GM19099 (cell line): ENCODE results near the gene PALD1.

Experiments used
- POLR2A ChIP-seq: IDR thresholded peaks from 3 replicates; pipeline ENCODE4 v1.6.1; 2011; ENCODE audit warnings: low read depth; ENCODE audit not compliant: insufficient read length; ENCODE audit errors: extremely low read depth

The PALD1 gene

DNA sequence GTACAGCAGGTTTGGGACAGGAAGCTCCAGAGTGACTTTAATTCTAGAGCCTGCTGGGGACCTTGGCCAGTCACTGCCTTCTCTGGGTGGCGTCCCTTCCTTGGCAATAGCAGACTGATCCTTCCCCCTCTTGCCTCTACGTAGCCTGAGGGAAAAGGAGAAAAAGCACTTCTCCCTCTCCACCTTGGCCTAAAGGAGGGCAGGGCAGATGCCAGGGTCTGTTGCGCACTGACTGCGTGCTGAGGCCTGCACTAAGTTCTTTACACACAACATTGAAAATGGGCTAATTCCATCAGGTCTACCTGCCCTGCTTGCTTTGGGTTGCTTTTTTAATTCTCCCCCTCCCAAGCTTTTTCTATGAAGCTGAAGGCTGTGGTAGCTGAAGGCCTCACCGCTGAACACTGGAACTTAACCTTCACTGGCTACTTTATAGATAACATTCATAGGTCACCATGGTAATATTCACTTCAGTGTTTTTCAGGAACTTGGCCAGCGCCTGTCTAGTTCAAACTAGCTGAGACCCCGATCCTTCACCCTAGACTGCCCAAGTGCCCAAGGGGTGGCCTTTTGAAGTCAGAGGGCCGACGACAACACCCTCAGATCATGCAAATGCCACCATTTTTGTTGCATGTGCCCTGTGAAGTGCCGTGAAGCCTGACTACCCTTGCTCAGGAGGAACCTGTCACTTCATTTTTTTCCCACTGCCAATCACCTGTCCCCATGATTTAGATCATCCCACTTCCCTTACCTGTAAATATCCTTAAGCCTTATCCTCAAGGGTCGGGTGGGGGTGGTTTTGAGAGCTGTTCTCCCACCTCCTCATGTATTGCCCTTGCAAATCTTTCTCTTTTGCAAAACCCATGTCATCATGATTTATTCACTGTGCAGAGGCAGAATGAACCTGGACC lies 95.3 kb downstream of the PALD1 start:
- no peak for TF ChIP-seq POLR2A

DNA sequence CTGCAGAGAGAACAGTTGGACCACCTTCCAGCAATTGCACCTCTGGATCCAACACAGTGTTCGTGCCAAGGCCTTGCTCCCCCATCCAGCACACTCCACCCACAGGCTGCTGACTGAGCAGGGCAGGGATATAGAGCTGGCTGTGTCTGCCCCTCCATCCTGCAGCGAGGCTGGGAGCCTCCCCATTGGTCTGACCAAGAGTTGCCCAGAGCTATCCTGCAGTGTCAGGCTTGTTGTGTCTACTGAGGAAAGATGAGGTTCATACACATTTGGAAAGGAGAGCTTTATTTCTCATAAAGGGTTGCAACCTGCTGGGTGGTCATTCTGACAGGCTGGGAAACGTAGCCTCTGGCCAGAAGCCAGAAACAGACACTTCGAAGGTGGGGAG lies 96.9 kb downstream of the PALD1 start:
- no peak for TF ChIP-seq POLR2A

DNA sequence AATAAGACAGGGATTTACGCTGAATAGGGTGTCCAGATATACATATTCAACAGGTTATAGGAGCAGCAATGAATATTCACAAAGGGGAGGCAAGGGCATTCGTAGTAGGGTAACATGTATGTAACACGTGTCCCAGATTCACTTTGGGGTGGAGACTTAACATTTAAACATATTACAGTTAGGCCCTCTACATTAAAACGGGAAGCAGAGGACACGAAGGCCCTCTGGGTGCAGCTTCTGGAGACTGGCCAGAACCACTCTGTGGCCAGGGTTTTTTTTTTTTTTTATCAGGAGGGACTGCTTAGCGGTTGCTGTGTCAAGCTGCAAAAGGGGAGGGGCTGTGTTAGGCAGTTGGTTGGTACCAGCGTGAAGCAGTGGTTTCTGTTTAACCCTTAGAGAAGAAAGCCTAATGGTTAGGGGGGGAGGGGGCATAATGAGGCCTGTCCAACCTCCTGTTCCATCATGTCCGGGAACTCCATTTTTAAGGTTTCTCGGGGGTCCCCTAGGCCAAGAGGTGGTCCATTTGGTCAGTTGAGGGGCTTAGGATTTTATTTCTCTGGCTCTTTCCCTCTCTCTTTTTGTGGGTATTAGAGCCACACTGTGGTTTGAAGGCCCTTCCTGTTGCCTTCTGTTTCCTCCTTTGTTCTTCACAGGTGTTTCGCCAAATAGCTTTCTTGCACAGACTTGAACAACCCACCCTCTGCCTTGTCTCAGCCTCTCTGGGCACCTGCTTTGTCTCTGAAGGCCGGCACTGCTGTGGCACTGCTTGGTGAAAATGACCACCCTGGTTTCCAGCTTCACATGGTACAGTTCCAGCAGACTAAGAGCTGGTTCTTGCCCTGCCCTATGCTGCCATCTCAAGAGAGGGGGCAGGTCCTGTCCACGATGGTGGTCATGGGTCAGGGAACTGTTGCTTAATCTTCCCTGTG lies 97.6 kb downstream of the PALD1 start:
- peak; percentile 17 for TF ChIP-seq POLR2A

DNA sequence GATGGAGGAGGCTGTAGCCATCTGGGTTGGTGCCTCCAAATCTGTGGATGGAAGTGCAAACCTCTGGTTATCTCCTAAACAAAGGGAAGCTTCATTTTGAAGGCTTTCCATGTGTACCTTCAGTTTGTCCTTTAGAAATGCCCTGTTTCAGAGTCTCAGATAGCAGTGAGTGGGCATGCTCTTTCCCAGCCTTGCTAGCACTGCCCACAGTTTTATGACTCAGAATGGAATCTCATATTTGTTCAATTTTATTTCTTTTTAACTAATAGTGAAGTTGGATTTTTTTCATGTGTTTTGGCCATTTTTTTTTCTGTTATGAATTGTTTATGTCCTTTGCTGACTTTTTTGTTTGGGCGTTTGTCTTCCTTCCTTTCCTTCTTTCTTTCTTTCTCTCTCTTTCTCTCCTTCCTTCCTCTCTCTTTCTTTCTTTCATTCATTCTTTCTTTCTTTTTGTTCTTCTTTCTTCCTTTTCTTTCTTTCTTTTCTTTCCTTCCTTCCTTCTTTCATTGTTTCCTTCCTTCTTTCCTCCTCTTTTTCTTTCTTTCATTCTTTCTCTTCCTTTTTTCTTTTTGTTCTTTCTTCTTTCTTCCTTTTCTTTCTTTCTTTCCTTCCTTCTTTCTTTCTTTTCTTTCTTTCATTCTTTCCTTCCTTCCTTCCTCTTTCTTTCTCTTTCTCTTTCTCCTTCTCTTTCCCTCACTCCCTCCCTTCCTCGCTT lies 98.4 kb downstream of the PALD1 start:
- TF ChIP-seq POLR2A = no peak

DNA sequence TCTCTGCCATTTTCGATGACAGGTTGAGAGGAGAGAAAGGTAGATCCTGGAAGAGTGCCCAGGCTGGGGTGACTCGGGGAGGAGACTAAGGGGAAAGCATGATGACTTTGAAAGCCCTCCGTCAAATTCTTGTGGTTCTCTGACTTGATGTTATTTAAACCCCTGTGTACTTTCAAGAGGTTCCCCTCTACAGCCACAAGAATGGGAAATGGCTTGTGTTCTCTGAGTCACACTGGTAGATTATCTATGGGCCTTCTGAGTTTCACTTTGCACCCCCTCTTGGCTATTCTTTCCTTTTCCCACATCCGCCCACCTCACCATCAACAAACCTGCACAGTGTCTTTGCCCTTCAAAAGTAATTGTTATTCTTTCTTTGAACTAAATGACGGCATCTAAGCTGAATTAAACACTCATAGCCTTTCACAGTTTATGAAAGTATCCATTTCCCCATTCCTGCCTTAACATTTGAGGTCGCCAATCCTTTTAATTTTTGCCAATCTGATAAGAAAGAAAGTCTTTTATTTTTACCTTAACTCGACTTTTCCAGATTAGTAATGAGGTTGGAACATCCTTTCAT lies 99.9 kb downstream of the PALD1 start:
- TF ChIP-seq POLR2A = no peak

DNA sequence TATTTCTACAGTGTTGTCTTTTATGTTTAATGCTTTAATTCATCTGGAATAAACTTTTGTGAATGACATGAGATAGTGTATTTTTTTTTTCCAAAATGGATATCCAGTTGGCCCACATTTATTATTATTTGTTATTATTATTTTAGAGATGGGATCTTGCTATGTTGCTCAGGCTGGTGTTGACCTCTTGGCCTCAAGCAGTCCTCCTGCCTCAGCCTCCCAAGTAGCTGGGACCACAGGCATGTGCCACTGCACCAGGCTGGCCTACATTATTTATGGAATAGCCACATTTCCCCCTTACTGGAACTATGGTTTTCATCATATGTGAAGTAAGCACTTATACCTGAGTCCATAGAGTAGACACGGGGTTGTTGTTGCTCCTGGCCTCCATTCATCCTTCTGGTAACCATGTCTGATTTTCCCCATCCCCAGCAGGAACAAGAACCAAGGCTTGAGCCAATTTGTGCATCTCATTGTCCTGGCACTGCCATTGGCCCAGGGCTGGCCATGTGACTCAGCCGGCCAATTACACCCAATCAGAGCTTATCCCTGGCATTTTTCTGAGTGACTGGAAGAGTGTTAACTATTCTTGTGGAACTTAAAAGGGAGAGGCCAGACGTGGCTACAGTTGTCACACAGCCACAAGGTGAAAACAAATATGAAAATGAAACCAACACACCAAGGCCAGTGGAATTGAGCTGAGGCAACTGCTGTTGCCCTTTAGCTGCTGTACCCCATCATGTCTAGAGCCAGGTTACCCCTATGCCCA lies 100.9 kb downstream of the PALD1 start:
- TF ChIP-seq POLR2A = no peak

DNA sequence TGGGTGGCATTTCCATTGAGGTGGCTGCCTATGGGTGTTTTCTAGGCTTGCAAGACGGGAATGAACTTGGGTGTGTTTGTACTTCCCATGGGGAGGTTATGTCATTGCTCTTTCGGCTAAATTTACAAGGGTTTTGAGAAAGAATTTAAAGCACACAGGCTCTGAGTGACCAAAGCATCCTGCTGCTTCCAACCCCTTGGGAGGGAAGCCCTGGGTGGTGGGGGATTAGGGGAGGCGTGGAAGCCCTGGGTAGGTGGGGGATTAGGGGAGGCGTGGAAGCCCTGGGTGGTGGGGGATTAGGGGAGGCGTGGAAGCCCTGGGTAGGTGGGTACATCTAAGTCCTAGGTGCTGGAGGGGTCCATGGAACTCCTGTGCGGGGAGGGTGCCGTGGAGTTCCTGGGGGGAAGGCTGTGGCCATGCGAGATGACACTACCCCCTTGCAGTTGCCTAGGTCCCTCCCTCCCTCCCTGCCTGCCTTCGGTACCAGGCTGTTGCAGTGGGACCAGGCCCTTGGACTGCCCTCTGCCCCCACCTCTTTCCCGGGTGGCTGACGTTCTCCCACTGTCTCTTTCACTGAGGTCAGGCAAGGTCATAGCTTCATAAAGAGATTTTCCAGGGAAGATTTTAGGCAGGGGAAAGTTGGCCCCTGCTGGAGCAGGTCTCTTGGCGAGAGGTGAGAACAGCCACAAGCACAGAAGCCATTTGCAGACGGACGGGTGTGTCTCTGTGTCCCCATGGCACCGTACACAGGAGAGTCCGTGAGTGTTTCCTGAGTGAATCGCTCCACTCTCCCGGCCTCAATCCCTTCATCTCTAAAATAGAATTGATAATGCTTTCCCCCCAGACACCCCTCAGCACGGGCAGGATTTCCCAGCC lies 104.5 kb downstream of the PALD1 start:
- TF ChIP-seq POLR2A = no peak

DNA sequence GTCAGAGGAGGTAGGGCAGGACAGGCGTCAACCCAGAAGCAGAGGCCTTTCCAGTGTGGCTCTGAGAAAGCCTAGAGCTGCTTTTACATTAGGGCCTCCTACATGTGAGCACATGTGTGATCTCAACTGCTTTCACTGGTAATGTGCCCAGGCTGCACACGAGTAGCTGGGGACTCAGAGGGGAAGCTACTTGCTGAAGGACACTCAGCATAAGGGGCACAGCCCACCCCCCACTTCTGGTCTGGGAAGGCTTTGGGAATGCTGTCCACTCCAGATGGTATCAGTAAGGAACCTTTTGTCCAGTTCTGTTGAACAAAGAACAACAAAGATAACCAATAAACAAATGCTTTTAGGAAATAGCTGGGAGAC lies 105.1 kb downstream of the PALD1 start:
- TF ChIP-seq POLR2A = no peak

DNA sequence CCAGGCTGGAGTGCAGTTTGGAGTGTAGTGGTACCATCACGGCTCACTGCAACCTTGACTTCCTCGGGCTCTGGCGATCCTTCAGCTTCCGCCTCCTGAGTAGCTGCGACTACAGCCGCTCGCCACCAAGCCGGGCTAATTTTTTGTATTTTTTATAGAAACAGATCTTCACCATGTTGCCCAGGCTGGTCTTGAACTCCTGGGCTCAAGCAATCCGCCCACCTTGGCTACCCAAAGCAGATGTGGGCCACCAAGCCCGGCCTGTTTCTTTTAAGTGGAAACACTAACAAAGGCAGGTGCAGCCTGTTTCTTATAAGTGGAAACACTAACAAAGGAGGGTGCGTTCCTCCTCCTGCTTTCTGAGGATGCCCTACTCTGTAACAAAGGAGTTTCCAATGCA lies 105.8 kb downstream of the PALD1 start:
- TF ChIP-seq POLR2A = no peak

DNA sequence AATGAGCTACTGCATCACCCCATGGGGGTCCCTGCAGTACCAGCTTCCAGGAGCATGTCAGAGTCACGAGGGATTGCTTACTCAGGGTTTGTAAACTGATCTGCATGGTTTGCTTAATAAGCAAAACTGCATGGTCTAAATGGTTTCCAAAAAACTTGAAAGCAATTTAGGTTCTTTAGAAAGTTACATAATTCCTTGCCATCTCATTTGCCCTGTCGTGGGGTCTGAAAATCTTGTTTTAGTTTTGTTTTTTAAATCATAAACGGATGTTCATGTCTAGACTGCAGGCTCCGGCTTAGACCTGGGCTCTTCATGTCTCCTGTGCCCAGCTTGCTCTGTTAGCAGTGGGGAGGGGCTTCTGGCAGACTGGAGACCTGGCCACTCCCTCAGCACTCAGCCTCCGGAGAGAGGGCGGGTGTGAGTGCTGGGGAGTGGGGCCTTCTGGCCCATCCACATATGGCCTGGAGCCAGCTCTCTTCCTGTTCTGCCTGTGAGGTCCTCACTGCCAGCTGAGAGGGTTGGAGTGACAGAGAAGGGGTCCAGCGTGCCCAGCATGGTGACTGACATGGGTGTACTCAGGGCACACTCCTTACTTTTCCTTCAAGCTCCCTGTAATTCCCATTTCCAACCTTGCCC lies 106.5 kb downstream of the PALD1 start:
- TF ChIP-seq POLR2A = no peak

DNA sequence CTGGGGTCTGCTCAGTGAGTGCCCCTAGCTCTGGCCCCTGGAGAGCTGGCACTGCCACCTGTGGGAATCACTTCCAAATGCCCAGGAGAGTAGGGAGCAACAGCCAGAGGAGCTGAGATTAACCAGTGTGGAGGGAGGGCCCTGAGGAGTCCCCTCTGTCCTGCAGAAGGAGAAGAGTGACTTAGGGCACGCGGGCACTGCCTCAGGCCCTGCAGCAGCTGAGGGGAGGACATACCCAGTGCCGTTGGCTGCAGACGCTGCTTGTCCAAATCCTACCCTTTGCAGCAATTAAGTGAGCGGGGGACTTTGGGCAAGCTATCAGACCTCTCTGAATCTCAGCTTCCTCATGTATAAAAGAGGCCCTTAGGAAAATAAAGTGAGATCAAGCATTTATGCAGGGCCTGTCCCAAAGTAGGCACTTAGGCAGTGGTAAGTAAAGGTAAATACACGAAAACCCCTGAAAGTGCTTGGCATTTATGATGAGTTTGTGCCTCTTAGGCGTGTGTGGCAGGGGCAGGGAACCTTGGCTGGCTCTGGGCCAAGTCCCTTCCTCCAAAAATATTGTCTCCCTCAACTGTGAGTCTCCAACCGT lies 107.1 kb downstream of the PALD1 start:
- TF ChIP-seq POLR2A = no peak

DNA sequence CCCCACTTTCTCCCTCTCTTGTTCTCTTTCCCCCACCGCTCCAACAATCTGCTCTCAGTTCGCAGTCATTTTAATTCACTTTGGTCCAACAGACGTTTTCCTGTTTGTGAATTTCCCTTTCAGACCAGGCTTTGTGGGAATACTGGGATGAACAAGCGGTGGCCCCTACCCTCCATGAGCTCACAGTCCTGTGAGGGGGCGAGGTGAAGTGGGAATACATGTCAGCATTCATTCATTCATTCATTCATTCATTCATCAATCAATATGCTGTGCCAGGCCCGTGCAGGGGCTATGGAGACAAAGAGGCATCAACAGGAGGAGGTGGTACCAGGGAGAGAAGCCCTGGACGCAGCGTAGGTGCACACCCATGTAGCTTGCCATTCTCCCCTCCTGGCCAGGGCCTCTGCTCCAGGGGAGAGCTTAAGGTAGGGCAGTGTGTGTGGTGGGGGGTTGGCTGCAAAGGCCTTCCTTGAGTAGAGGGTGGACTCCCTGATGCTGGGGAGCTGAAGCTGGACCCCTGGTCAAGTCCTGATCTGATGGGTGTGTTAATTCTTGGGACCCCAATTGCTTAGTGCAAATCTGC lies 107.9 kb downstream of the PALD1 start:
- no peak for TF ChIP-seq POLR2A
